ENCODE measurements around the gene MAMDC4. TPM values are rescaled to one million over a fixed set of nuclear protein-coding genes. Genes with fewer than 3 reads are reported as not detected.

Gene MAMDC4
- total and polyA plus RNA-seq, 2 of the 13 experiments (the other 11 are each of a cell fraction or from before 2014, with no cell fraction given) = 6.0 to 6.8 TPM

- peak; percentile 25; the same call in 1 of the 2 replicates for TF ChIP-seq IRF9 (CRISPR knock-in tag; IDR thresholded peaks at IDR 0.05; ENCODE audit: borderline replicate concordance)
- no peak for TF ChIP-seq ZEB1 (IDR thresholded peaks at IDR 0.05; ENCODE audit: insufficient replicate concordance, low read depth)
- no peak; the same call in 1 of the 2 replicates for TF ChIP-seq ZNF619 (CRISPR knock-in tag; IDR thresholded peaks at IDR 0.05)
- no peak for TF ChIP-seq ZKSCAN8 (CRISPR knock-in tag; IDR thresholded peaks at IDR 0.05; ENCODE audit: borderline replicate concordance)
- TF ChIP-seq JUNB (CRISPR knock-in tag; IDR thresholded peaks at IDR 0.05; ENCODE audit: borderline replicate concordance) = no peak
- no peak for TF ChIP-seq KDM5B (CRISPR knock-in tag; IDR thresholded peaks at IDR 0.05; ENCODE audit: borderline replicate concordance)
- TF ChIP-seq ZSCAN21 (CRISPR knock-in tag; IDR thresholded peaks at IDR 0.05; ENCODE audit: borderline replicate concordance) = 0 out of 2 replicates have a peak, but pooled peaks have one; percentile 58
- TF ChIP-seq ZNF317 (CRISPR knock-in tag; IDR thresholded peaks at IDR 0.05) = no peak
- no peak for TF ChIP-seq DMAP1 (CRISPR knock-in tag; IDR thresholded peaks at IDR 0.05)
- no peak for TF ChIP-seq CEBPG (CRISPR knock-in tag; IDR thresholded peaks at IDR 0.05)
- no peak for TF ChIP-seq IRX3 (CRISPR knock-in tag; IDR thresholded peaks at IDR 0.05; ENCODE audit: borderline replicate concordance, low read depth)
- TF ChIP-seq, protein P1, sequence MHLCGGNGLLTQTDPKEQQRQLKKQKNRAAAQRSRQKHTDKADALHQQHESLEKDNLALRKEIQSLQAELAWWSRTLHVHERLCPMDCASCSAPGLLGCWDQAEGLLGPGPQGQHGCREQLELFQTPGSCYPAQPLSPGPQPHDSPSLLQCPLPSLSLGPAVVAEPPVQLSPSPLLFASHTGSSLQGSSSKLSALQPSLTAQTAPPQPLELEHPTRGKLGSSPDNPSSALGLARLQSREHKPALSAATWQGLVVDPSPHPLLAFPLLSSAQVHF (CRISPR knock-in tag; IDR thresholded peaks at IDR 0.05) = no peak
- peak; percentile 73; the same call in 1 of the 2 replicates for TF ChIP-seq ZNF30 (CRISPR knock-in tag; IDR thresholded peaks at IDR 0.05)
- no peak for TF ChIP-seq PRDM4 (CRISPR knock-in tag; IDR thresholded peaks at IDR 0.05; ENCODE audit: borderline replicate concordance)
- TF ChIP-seq KLF16 (CRISPR knock-in tag; IDR thresholded peaks at IDR 0.05) = no peak; a peak in 1 of 4 replicates
- TF ChIP-seq ZSCAN22 (CRISPR knock-in tag; IDR thresholded peaks at IDR 0.05) = no peak
- TF ChIP-seq MED8 (CRISPR knock-in tag; IDR thresholded peaks at IDR 0.05; ENCODE audit: insufficient replicate concordance) = no peak
- peak; percentile 43; the same call in 1 of the 2 replicates for TF ChIP-seq SIN3A (IDR thresholded peaks at IDR 0.05; ENCODE audit: borderline replicate concordance, low read depth, low read length)
- TF ChIP-seq ZNF101 (CRISPR knock-in tag; IDR thresholded peaks at IDR 0.05; ENCODE audit: borderline replicate concordance, low read depth) = no peak
- TF ChIP-seq ZKSCAN1 (IDR thresholded peaks at IDR 0.05; ENCODE audit: low read length) = no peak
- TF ChIP-seq ZKSCAN5 (CRISPR knock-in tag; IDR thresholded peaks at IDR 0.05) = no peak
- TF ChIP-seq ZNF276 (CRISPR knock-in tag; IDR thresholded peaks at IDR 0.05; ENCODE audit: low read depth) = no peak
Measured at GRCh38 chr9:136886610-136887597, 34.8 kb downstream of the MAMDC4 start (continued).
